ENCODE data around the gene RTN4R.
"Not testable (repeated sequence)": the region's sequence is repeated elsewhere in the genome, so short reads cannot be mapped to it uniquely, and the experiment has no call there.

DNA sequence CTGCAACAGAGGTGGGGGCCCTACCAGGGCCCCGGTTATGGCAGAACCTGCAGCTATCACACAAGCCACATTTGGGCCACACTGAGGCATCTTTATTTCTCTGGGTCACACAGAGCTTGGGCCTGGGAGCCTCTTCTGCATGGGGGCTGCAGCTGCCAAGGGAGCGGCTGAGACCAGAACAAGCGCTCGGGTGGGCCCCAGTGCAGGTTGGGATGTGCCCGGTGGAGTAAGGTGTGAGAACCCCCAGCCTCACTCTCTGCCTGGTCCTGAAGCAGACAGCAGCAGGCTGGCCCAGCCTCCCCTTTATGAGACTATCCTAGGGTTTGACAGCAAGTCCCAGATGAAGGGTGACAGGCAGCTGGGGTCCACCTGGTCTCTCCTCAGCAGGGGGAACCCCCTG, 46.1 kb upstream of the RTN4R start:
- TF ChIP-seq, protein P1, sequence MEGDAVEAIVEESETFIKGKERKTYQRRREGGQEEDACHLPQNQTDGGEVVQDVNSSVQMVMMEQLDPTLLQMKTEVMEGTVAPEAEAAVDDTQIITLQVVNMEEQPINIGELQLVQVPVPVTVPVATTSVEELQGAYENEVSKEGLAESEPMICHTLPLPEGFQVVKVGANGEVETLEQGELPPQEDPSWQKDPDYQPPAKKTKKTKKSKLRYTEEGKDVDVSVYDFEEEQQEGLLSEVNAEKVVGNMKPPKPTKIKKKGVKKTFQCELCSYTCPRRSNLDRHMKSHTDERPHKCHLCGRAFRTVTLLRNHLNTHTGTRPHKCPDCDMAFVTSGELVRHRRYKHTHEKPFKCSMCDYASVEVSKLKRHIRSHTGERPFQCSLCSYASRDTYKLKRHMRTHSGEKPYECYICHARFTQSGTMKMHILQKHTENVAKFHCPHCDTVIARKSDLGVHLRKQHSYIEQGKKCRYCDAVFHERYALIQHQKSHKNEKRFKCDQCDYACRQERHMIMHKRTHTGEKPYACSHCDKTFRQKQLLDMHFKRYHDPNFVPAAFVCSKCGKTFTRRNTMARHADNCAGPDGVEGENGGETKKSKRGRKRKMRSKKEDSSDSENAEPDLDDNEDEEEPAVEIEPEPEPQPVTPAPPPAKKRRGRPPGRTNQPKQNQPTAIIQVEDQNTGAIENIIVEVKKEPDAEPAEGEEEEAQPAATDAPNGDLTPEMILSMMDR (IDR thresholded peaks at IDR 0.05), result not testable (repeated sequence)
- not testable (repeated sequence) for TF ChIP-seq POLR2A (IDR thresholded peaks at IDR 0.05)
